Germinal center (tissue), 1 donor: ENCODE data around the gene NINJ1.
"Not testable (repeated sequence)": the region's sequence is repeated elsewhere in the genome, so short reads cannot be mapped to it uniquely, and the experiment has no call there.

Experiments used
- DNase-seq: peaks from one replicate; pipeline ENCODE4 v3.0.0; 2012; ENCODE audit warnings: mixed read lengths, low spot score

NINJ1 gene

GRCh38 chr9:93118863-93119702 is 15.0 kb downstream of the NINJ1 start:
- DNase-seq = no peak

- no peak for DNase-seq
Observed at GRCh38 chr9:93117924-93118862, 15.9 kb downstream of the NINJ1 start.

GRCh38 chr9:93117521-93117920 is 16.5 kb downstream of the NINJ1 start:
- DNase-seq = not testable (repeated sequence)

DNA sequence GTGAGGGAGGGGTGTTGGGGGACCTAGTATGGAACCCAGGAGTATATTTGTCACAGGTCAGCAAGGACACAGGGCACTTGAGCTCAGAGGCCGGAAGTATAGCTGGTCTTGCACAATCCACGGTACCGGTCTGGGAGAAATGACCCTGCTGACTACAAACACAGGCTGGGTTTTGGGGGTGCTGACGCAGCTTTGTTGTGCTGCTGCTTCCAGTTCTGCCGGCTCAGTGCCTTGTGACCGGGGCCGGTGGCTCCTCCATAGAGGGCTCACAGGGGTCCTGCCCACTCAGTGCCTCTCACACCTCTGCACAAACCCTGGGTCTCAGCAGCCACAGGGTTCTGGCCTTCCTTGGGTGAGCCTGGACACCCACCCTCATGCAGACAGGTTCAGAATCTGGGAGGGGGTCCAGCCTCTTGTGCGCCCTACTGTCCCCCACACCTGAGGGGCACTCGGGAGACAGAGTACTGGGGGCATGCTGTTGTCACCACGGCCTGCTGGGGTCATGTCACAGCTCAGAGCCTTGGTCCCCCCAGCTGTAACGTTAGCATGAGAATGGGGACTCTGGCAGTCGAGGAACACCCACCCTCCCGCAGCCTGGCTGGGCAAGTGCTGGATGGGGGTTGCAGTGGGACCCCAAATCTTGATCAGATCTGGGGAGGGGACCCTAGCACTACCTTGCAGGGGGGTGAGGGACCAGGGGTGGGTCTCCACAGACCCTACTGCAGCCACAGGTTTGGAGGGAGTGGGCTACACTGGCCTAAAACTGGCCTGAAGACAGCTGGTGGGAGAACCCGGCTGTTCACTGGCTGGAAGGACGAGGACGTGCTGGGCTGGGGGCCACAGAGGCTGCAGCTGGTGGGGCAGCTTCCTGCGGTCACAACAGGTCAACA is 17.7 kb downstream of the NINJ1 start:
- DNase-seq = no peak

GRCh38 chr9:93115486-93116071 is 18.5 kb downstream of the NINJ1 start:
- DNase-seq = no peak

DNA sequence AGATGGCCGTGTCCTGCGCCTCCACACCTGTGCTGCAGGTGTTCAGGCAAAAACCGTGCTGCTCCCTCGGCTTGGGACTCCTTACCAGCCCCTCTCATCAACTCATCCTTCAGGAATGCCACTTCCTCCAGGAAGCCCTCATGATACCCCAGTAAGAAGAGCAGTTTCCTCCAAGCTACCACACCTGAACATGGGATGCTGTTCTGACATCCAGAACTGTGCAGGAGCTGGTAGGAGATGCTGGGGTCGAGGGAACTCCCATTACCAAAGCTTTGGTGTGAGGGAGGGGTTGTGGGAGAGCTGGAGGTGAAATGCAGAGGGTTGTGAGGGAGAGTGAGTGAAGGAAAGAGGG is 19.1 kb downstream of the NINJ1 start:
- no peak for DNase-seq

DNA sequence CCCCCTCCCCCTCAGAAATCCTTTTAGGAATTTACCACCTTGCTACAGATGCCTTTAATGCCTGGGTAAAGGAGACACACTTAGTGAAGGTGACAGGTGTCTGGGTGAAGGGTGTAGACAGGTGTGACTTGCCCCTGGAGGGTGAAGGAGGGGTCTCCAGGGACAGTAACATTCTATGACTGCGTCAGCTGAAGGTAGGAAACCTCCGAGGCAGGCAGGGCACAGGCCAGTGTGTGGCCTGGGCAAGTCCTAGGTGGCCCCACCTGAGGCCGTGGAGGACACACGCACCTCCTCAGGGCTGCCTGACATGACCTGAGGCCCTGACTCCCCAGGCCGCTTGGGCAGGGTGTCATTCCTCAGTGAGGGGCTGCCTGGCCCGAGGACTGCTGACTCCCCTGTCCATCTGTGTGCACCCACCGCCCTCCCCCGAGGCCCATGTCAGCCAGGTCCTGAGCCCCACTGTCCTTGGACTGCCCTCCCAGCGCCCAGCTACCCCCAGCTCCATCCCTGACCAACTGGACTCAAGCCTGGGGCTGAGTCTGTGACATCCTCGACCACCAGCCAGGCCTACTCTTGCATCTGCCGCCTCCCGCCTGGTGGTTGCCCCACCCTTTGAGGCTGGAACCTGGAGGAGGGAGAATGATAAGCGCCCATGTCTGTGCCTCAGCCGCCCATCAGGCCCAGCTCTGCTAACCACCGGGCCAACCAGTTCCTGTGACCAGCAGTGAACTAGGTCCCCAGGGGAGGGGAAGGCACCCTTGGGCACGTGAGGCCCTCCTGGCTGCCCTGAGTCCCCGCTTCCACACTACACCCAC is 19.7 kb downstream of the NINJ1 start:
- no peak for DNase-seq

DNA sequence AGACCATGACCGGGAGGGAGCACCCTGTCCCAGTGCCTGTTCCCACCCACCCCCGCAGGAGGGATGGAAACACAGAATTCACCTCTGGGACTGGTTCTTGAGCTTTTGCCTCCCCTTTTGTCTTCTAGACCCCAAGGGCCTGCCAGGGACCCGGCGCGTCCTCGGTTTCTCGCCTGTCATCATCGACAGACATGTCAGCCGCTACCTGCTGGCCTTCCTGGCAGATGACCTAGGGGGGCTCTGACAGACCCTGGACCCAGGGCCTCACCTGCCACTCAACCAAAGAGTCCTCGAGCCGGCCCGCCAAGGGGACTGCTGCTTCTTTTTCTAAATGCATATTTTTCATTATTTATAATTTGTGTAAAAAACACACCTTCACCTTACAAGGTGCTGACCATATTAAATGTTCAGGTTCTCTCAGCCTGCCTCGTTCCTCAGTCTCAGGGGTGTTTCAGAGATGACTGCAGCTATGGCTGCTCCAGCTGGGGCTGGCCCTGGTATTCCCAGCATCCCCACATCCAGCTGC is 21.1 kb downstream of the NINJ1 start:
- no peak for DNase-seq

DNA sequence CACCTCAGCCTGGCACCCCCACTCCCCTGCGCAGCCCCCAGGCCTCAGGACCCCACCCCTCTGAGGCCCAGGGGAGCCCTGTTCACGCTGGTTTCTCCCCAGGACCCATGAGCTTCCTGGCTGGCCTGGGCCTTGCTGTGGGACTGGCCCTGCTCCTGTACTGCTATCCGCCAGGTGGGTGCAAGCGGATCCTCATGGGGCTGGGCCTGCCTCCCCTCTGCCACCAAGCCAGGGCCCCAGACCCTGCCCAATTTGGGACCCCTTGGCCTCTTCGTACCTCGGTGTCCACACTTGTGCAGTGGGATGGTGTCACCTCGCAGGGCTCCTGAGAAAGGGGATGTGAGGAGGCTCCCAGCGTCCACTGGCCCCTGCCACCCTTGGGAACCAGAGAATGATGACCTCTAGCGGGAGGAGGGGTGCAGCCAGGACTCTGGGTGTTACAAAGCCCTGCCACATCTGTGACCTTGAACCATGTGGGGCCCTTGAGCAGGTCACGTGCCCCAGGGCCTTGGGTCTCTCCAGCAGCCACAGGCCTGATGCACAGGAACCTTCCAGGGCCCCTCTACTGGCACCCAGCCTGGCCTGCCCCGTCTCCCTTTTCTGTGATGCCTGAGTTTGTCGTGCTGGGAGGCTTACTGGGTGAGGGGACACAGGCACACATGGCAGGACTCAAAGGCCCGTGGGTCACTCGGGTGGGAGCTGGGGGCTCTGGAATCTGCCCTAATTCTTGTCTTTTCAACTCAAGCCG is 21.8 kb downstream of the NINJ1 start:
- no peak for DNase-seq

GRCh38 chr9:93111371-93112115 is 22.5 kb downstream of the NINJ1 start:
- DNase-seq = no peak

GRCh38 chr9:93111001-93111370 is 23.1 kb downstream of the NINJ1 start:
- DNase-seq = no peak

DNA sequence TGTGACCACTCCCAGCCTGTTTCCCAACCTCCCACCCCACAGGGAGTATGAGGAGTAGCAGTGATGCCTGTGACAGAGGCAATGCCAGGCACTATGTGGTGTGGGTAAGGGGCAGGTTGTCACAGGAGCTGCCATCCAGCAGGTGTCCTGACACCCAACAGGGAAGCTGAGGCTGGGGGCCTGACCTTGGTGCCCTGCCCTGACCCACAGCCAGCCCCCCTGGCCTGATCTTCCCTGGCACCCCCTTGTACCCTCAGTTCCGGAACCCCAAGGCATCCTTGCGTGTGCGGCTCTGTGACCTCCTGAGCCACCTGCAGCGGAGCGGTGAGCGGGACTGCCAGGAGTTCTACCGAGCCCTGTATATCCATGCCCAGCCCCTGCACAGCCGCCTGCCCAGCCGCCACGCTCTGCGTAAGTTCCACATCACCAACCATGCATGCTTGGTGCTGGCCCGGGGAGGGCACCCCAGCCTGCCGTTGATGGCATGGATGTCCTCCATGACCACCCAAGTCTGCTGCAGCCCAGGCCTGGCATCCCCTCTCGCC is 23.7 kb downstream of the NINJ1 start:
- no peak for DNase-seq

DNA sequence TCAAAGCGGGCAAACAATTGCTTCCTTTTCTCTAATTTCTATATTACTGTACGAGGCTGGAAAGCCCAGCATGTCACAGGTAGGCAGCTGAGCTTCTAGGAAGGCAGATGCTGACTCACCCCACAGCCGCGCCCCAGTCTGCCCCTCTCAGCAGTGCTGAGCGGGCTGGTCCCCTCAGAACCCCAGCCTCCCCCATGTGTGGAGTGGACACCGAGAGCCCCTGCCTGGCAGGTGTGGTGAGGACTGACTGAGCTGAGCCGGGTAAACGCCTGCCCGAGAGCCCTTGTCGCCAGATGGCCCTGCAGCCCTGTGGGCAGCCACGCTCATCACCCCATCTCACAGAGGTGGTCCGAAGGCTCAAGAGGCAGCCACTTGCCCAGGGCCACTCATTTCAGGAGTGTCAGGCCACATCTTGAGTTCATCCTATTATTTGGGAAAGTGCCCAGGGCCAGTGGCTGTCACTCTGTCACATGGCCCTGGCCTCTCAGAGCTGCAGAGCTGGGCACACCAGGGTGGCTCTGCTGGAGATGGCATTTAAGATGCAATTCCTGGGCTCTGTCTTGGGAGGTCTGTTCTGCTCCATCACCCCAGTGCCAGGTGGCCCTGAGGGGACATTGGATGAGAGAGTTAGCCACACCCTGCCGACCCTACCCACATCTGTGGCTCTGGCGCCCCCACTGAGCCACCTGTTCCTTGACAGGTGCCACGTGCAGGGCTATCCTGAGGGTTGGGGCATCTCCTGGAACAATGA is 25.6 kb downstream of the NINJ1 start:
- DNase-seq = no peak

GRCh38 chr9:93107825-93108161 is 26.3 kb downstream of the NINJ1 start:
- DNase-seq = no peak

- DNase-seq = no peak
Observed at GRCh38 chr9:93107151-93107824, 26.8 kb downstream of the NINJ1 start.

DNA sequence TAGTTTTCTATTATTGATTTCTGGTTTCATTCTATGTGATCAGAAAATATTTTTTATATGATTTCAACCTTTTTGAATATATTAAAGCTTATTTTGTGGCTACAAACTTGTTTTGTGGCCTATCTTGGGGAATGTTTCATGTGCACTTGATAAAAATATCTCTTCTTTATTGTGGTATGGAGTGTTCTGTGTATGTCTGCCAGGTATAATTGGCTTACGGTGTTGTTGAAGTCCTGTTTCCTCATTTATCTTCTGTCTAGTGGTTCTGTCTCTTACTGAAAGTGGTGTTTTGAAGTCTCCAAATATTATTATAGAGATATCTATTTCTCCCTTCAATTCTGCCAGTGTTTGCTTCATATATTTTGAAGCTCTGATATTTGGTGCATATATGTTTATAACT is 28.4 kb downstream of the NINJ1 start:
- no peak for DNase-seq

DNA sequence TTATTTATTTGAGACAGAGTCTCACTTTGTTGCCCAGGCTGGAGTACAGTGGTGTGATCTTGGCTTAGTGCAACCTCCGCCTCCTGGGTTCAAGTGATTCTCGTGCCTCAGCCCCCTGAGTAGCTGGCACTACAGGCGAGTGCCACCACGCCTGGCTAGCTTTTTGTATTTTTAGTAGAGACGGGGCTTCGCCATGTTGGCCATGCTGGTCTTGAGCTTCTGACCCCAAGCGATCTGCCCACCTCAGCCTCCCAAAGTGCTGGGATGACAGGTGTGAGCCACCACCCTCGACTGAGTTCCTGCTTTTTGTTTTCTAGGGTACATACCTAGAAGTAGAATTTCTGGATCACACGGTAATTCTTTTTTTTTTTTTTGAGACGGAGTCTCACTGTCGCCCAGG is 33.0 kb downstream of the NINJ1 start:
- not testable (repeated sequence) for DNase-seq

DNA sequence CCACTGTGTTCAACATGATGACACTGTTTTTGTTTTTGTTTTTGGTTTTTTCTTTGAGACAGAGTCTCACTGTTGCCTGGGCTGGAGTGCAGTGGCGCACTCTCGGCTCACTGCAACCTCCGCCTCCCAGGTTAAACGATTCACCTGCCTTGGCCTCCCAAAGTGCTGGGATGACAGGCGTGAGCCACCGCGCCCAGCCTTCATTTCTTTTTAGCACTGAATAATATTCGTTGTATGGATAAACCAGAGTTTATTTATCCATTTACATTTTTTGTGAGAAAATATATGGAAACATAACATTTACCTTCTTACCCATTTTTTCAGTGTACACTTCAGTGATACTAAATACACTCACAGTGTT is 33.8 kb downstream of the NINJ1 start:
- DNase-seq = no peak
